Gastrocnemius medialis (tissue), 4 donors: ENCODE measurements around the gene CENPP.

ENCODE experiments used
- POLR2A ChIP-seq, 2 donors: fragments of 450-650 bp; IDR thresholded peaks; one replicate each; pipeline ENCODE4 v1.6.1; 2017; ENCODE audit warnings: antibody characterized with exemption in 2 of 2, mild to moderate bottlenecking in 2 of 2, moderate library complexity in 2 of 2
- TF ChIP-seq, protein P1 (sequence below), 5 experiments: fragments of 450-650 bp in 3 of 5; fragments of 200-600 bp in 2 of 5; sonication (generic) in 2 of 5; IDR thresholded peaks in 4 of 5; conservative IDR thresholded peaks in 1 of 5; 1 replicate in 4 of 5; 2 replicates in 1 of 5; pipeline ENCODE4 v1.5.1; 2016 to 2019; ENCODE audit warnings: antibody characterized with exemption in 5 of 5, mild to moderate bottlenecking in 3 of 5, moderate library complexity in 3 of 5

DNA sequence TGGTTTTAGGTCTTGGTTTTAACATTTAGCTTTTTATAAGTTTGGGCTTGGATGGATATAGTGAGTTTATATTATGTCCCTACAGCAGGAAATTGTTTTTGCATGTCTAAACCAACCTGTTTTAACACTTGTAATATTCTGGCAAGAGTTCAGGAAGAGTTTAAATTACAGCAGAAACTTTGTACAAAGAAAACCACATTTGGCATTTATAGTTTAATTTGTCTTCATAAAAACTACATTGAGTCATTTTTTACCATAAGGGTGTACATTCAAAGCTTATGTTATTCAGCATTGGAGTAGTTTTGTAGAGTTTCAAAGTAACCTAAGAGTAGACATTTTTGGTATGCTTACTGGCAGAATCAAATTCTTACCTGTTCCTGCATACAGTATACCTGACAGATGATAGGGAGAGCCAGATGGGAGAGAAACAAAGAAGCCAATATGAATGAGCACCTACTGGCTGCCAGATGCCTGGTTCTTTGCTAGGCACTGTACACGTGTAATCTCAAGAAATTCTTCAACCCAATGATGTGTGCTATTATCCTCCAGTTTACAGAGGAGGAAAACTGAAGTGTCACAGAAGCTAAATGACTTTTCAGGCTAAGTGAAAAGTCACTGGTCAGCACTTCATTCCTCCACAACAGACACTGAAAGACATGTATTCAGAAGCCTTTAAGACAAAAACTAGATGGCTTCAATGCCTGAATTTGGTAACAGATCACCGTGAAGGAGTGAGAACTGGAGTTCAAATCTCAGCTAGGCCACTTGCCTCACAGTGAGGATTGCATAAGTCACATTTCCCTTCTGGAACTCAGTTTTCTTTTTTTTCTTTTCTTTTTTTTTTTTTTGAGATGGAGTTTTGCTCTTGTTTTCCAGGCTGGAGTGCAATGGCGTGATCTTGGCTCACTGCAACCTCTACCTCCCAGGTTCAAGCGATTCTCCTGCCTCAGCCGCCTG lies 235.9 kb downstream of the CENPP start:
- TF ChIP-seq POLR2A (IDR thresholded peaks at IDR 0.05), result no peak
- TF ChIP-seq, protein P1, sequence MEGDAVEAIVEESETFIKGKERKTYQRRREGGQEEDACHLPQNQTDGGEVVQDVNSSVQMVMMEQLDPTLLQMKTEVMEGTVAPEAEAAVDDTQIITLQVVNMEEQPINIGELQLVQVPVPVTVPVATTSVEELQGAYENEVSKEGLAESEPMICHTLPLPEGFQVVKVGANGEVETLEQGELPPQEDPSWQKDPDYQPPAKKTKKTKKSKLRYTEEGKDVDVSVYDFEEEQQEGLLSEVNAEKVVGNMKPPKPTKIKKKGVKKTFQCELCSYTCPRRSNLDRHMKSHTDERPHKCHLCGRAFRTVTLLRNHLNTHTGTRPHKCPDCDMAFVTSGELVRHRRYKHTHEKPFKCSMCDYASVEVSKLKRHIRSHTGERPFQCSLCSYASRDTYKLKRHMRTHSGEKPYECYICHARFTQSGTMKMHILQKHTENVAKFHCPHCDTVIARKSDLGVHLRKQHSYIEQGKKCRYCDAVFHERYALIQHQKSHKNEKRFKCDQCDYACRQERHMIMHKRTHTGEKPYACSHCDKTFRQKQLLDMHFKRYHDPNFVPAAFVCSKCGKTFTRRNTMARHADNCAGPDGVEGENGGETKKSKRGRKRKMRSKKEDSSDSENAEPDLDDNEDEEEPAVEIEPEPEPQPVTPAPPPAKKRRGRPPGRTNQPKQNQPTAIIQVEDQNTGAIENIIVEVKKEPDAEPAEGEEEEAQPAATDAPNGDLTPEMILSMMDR (IDR thresholded peaks at IDR 0.05 in 4 of 5, conservative IDR thresholded peaks at IDR 0.05 in 1 of 5), result no peak
